Activated CD8-positive, alpha-beta memory T cell treated with anti-CD3 and anti-CD28 coated beads, Interleukin-2, amount 10 ng/mL, durations not matched to agents 7 days and 5 days (primary cell): ENCODE measurements around the gene RPL22. TPM values are rescaled to one million over a fixed set of nuclear protein-coding genes. Genes with fewer than 3 reads are reported as not detected.
"Not testable (repeated sequence)": the region's sequence is repeated elsewhere in the genome, so short reads cannot be mapped to it uniquely, and the experiment has no call there.

Experiments used
- ATAC-seq: fragments of 150-1000 bp; cut with Tn5 transposase; one replicate; pipeline ENCODE4 v1.10.0; 2021; ENCODE audit warnings: moderate library complexity
- CTCF ChIA-PET: fragments of 350-600 bp; sonication (Branson Sonifier 250); formaldehyde crosslinking; loops from one replicate; lab custom pipeline; 2021; ENCODE audit warnings: antibody characterized with exemption; lab: Charles Lee
- DNase-seq: peaks from one replicate; pipeline ENCODE4 v3.0.0-alpha.2; 2020
- H3K27ac Mint-ChIP-seq: one replicate; pipeline ENCODE4 v1.8.0; 2021; ENCODE audit warnings: mild to moderate bottlenecking, mixed read lengths
- H3K27me3 Mint-ChIP-seq: one replicate; pipeline ENCODE4 v1.8.0; 2021; ENCODE audit warnings: mixed read lengths
- H3K36me3 Mint-ChIP-seq: one replicate; pipeline ENCODE4 v1.8.0; 2021; ENCODE audit warnings: mild to moderate bottlenecking, mixed read lengths
- H3K4me1 Mint-ChIP-seq: one replicate; pipeline ENCODE4 v1.8.0; 2021; ENCODE audit warnings: mixed read lengths
- H3K4me3 Mint-ChIP-seq: one replicate; pipeline ENCODE4 v1.8.0; 2021; ENCODE audit warnings: mild to moderate bottlenecking, moderate library complexity, mixed read lengths
- H3K9me3 Mint-ChIP-seq: one replicate; pipeline ENCODE4 v1.8.0; 2022; ENCODE audit warnings: low read depth, mixed read lengths
- total RNA-seq, 2 experiments: library from RNA; stranded (reverse); gene quantifications; one replicate each; pipeline ENCODE4 v1.2.3, GENCODE V29; 2021

The RPL22 gene
- total RNA-seq, 2 experiments from 2014 or later = 229 to 287 TPM

GRCh38 chr1:6222636-6223035 is 23.2 kb upstream of the RPL22 start:
- H3K27ac Mint-ChIP-seq = no peak overlapping the region

GRCh38 chr1:6221210-6221784 is 21.9 kb upstream of the RPL22 start:
- CTCF ChIA-PET = interaction anchor here (1.0 to 1.4 kb wide), 3 partner anchors 8 to 25 kb away, joined by 3 to 4 read pairs (median 3); partner anchors contain the start of gene RNF207
- Mint-ChIP-seq H3K9me3 (no peaks in the 10 kb centered on the region), H3K27ac (no peak overlapping the region), H3K36me3 (peaks cover 29% of the 10 kb centered on the region), H3K27me3 (no peaks in the 10 kb centered on the region), H3K4me1 (no peaks in the 10 kb centered on the region), H3K4me3 (no peak overlapping the region)
- no peak for ATAC-seq
- no peak for DNase-seq

More at GRCh38 chr1:6222636-6223035, 23.2 kb upstream of the RPL22 start:
- Mint-ChIP-seq H3K36me3 (peaks cover 37% of the 10 kb centered on the region), H3K9me3 (no peaks in the 10 kb centered on the region), H3K27me3 (no peaks in the 10 kb centered on the region), H3K4me1 (no peaks in the 10 kb centered on the region), H3K4me3 (no peak overlapping the region)
- CTCF ChIA-PET = interaction anchor here (1.2 kb wide), 1 partner anchor 9 kb away, joined by 3 read pairs; no protein-coding TSS in a partner anchor
- no peak for DNase-seq
- no peak for ATAC-seq

DNA sequence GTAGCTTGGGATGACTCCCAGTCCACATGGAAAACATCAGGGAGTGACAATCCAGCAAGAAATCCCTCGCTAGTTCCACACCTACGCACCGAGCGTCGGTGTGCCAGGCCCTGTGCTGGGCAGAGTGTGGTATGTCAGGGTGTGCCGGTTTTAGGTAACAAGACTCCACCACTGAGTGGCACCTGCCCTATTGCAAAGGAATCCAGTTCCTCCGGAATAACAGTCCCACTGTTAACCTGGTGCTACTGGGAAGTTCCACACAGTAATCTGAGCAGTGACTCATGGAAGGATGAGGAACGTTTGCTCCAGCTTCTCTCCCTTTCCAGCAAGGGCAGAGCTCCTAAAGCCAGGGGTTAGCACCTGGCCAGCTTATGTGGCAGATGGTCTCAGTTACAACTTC is 20.8 kb upstream of the RPL22 start:
- H3K4me3 Mint-ChIP-seq = no peak overlapping the region
- no peaks in the 10 kb centered on the region for H3K4me1 Mint-ChIP-seq
- H3K27ac Mint-ChIP-seq = no peak overlapping the region
- ATAC-seq (no peak), DNase-seq (no peak)
- no peaks in the 10 kb centered on the region for H3K27me3 Mint-ChIP-seq
- peaks cover 24% of the 10 kb centered on the region for H3K36me3 Mint-ChIP-seq
- H3K9me3 Mint-ChIP-seq = no peaks in the 10 kb centered on the region
- CTCF ChIA-PET = no interaction called here

DNA sequence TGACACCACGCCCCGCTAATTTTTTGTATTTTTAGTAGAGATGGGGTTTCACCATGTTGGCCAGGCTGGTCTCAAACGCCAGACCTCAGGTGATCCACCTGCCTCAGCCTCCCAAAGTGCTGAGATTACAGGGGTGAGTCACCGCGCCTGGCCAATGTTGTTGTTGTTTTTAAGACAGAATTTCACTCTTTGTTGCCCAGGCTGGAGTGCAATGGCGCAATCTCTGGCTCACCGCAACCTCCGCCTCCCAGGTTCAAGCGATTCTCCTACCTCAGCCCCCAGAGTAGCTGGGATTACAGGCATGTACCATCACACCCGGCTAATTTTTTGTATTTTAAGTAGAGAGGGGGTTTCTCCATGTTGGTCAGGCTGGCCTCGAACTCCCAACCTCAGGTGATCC is 20.2 kb upstream of the RPL22 start:
- not testable (repeated sequence) for ATAC-seq, H3K27me3 Mint-ChIP-seq, DNase-seq, H3K9me3 Mint-ChIP-seq, H3K27ac Mint-ChIP-seq, H3K4me3 Mint-ChIP-seq, H3K4me1 Mint-ChIP-seq
- CTCF ChIA-PET = interaction anchor here (0.5 kb wide), 1 partner anchor 17 kb away, joined by 3 read pairs; no protein-coding TSS in a partner anchor
- H3K36me3 Mint-ChIP-seq = peaks cover 20% of the 10 kb centered on the region

DNA sequence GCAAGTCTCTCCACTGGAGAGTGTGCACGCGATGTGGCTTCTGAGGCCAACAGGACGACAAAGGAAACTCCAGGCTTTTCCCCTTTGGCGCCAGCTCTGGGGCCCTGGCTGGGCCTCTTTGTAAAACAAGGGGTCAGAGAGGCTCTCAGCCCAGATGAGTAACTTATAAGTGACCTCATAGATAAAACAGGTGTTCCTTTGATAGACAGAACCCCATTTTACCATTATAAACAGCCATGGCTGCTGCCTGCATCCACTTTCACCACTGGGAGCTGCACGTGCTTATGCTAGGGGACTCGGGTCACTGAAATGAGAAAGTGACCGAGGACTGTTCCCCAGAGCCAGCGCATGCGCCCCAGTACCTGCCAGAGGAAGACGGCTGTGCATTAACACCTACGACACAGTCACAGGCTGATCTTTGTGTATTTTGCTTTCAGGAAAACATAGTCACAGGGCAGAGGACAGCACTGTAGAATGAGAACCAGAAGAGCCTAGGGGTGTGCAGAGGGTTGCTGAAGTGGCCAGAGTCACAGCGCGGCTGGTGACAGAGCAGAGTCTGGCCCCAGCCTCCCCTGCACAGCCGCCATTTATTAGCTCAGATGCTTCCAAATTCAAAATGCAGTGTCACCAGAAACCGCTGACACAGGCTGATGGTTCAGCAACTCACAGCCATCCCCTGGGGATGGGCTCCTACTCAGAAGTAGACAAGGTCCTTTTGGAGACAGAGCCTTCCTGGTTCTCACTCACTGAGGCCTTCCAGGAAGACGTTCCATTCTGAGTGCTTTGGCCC is 19.2 kb upstream of the RPL22 start:
- CTCF ChIA-PET = interaction anchor here (1.0 kb wide), 1 partner anchor 12 kb away, joined by 3 read pairs; the partner anchor contains the start of gene RNF207
- Mint-ChIP-seq H3K27me3 (no peaks in the 10 kb centered on the region), H3K36me3 (peaks cover 9% of the 10 kb centered on the region)

GRCh38 chr1:6212193-6212959 is 13.0 kb upstream of the RPL22 start:
- Mint-ChIP-seq H3K4me3 (no peak overlapping the region), H3K4me1 (peaks cover 9% of the 10 kb centered on the region), H3K9me3 (no peaks in the 10 kb centered on the region), H3K36me3 (no peaks in the 10 kb centered on the region), H3K27me3 (peaks cover 10% of the 10 kb centered on the region), H3K27ac (no peak overlapping the region)
- no peak for ATAC-seq
- CTCF ChIA-PET = interaction anchor here (1.1 to 1.2 kb wide), 2 partner anchors 10 to 34 kb away, joined by 3 read pairs; no protein-coding TSS in a partner anchor
- DNase-seq = no peak

More for the DNA sequence above, 19.2 kb upstream of the RPL22 start:
- H3K9me3 Mint-ChIP-seq = no peaks in the 10 kb centered on the region
- no peak overlapping the region for H3K27ac Mint-ChIP-seq
- DNase-seq (no peak), ATAC-seq (no peak)
- H3K4me1 Mint-ChIP-seq = no peaks in the 10 kb centered on the region
- no peak overlapping the region for H3K4me3 Mint-ChIP-seq

- Mint-ChIP-seq H3K9me3 (no peaks in the 10 kb centered on the region), H3K4me1 (peaks cover 12% of the 10 kb centered on the region), H3K27ac (no peak overlapping the region), H3K36me3 (peaks cover 1% of the 10 kb centered on the region), H3K4me3 (no peak overlapping the region), H3K27me3 (peaks cover 12% of the 10 kb centered on the region)
- no peak for DNase-seq
- CTCF ChIA-PET = no interaction called here
- ATAC-seq = no peak
These were observed 12.3 kb upstream of the RPL22 start for GRCh38 chr1:6211731-6212130.

DNA sequence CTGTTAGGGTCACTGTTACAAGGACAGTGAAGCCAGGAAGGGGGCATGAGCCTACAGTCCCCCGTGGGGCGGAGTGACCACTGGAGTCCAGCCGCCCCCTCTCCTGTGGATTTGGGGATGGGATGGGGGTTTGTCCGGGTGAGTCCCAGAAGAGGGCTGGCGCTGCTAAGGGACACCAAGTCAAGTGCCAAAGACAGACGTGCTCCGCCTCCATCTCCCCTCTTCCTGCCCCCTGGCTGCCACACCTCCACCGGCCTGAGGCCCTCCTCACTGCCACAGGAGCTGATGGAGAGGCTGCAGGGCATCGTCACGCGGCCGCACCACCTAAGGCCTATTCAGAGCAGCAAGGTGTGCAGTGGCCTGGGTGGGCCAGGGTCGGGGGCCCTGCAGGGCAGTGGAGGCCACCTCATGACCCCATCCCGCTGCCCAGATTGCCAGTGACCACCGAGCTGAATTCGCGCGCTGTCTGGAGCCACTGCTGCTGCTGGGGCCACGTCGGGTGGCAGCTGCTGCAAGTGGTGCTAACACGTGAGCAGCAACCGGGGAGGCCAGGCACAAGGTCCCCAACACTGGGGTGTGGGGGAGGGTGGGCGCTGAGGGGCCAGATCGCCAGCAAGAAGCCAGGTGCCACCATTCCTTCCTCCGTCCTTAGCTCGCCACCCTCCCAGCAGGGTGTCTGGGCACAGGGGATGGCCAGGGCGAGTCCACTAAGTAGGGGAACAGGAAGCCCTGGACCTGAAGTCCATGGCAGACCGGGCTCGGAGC is 11.4 kb upstream of the RPL22 start:
- Mint-ChIP-seq H3K4me1 (peaks cover 12% of the 10 kb centered on the region), H3K4me3 (no peak overlapping the region), H3K9me3 (no peaks in the 10 kb centered on the region), H3K36me3 (peaks cover 1% of the 10 kb centered on the region), H3K27ac (no peak overlapping the region), H3K27me3 (peaks cover 13% of the 10 kb centered on the region)
- CTCF ChIA-PET = interaction anchor here (0.8 to 1.1 kb wide), 3 partner anchors 25 to 34 kb away, joined by 3 to 5 read pairs (median 4); no protein-coding TSS in a partner anchor
- DNase-seq (no peak), ATAC-seq (no peak)

DNA sequence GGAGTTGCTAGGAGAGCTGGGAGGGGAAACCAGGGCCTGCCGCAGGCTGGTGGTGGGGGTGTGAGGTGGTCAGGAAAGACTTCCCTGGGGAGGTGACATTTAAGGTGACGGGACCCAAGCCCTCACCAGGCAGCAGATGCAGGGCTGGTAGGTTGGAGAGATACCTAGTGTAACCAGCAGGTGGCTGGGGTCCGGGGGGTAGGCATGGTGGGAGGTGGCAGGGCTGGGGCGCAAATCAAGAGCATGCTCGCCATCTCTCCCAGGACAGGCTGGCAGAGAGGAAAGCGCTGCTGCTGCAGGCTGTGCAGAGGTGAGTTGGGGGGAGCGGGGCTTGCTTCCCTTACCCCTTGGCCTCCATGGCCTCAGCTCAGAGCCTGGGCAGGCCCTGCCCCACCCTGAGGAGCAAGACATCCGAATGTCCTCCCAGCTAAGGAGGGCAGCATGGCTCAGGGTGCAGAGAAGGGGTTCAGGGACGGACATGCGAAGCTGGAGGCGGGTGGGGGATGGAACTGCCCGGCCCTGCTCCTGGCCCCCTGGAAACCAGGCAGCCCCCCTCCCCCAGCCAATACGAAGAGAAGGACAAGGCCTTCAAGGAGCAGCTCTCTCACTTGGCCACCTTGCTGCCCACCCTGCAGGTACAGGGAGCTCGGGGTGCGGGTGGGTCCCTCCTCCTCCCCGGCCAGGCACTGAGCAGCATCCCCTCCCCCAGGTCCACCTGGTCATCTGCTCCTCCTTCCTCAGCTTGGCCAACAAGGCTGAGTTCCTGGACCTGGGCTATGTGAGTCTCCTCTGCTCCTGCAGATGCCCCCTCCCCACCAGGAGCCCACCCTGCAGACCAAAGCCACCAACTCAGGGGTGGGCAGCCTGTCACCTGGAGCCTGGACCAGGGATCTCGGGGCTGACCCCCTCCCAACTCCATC is 10.5 kb upstream of the RPL22 start:
- ATAC-seq (no peak), DNase-seq (no peak)
- H3K36me3 Mint-ChIP-seq = peaks cover 1% of the 10 kb centered on the region
- no peak overlapping the region for H3K4me3 Mint-ChIP-seq
- no peak overlapping the region for H3K27ac Mint-ChIP-seq
- H3K27me3 Mint-ChIP-seq = peaks cover 13% of the 10 kb centered on the region
- peaks cover 12% of the 10 kb centered on the region for H3K4me1 Mint-ChIP-seq
- CTCF ChIA-PET = interaction anchor here (0.8 to 1.1 kb wide), 3 partner anchors 24 to 29 kb away, joined by 3 to 5 read pairs (median 3); no protein-coding TSS in a partner anchor
- no peaks in the 10 kb centered on the region for H3K9me3 Mint-ChIP-seq

GRCh38 chr1:6208723-6209660 is 9.6 kb upstream of the RPL22 start:
- H3K4me1 Mint-ChIP-seq = peaks cover 15% of the 10 kb centered on the region
- peak overlapping the region; percentile 24 for H3K4me3 Mint-ChIP-seq
- ATAC-seq (peak; percentile 18), DNase-seq (no peak)
- H3K27ac Mint-ChIP-seq = no peak overlapping the region
- H3K9me3 Mint-ChIP-seq = no peaks in the 10 kb centered on the region
- CTCF ChIA-PET = interaction anchor here (0.8 to 1.2 kb wide), 4 partner anchors 17 to 37 kb away, joined by 3 to 5 read pairs (median 3); no protein-coding TSS in a partner anchor
- peaks cover 1% of the 10 kb centered on the region for H3K36me3 Mint-ChIP-seq
- peaks cover 13% of the 10 kb centered on the region for H3K27me3 Mint-ChIP-seq

- H3K4me3 Mint-ChIP-seq = no peak overlapping the region
- H3K4me1 Mint-ChIP-seq = peaks cover 15% of the 10 kb centered on the region
- no peaks in the 10 kb centered on the region for H3K9me3 Mint-ChIP-seq
- DNase-seq = no peak
- peaks cover 13% of the 10 kb centered on the region for H3K27me3 Mint-ChIP-seq
- no peak overlapping the region for H3K27ac Mint-ChIP-seq
- no peak for ATAC-seq
- H3K36me3 Mint-ChIP-seq = peaks cover 1% of the 10 kb centered on the region
- CTCF ChIA-PET = interaction anchor here (0.7 to 2.4 kb wide), 4 partner anchors 17 to 38 kb away, joined by 3 to 7 read pairs (median 3); no protein-coding TSS in a partner anchor
These were observed 8.5 kb upstream of the RPL22 start for GRCh38 chr1:6207921-6208320.
